Measurements from ENCODE around the gene SFXN4.

The SFXN4 gene

GRCh38 chr10:119165171-119166117, at the start of gene SFXN4:
Gene SFXN4 (minus strand): TSS chr10:119165714. CDS start chr10:119165647, 67 bp downstream.
- peak; percentile 64 to 67 for DNase-seq

GRCh38 chr10:119211625-119212441, 46.3 kb upstream of the SFXN4 start:
- no peak for DNase-seq

GRCh38 chr10:119211176-119211575, 45.7 kb upstream of the SFXN4 start:
- no peak for DNase-seq

- no peak for DNase-seq
Observed at GRCh38 chr10:119210633-119211032, 45.1 kb upstream of the SFXN4 start.

GRCh38 chr10:119209736-119210355, 44.3 kb upstream of the SFXN4 start:
- no peak for DNase-seq

GRCh38 chr10:119209035-119209735, 43.7 kb upstream of the SFXN4 start:
- DNase-seq, result peak; percentile 61 to 62

- DNase-seq, result no peak
Observed at GRCh38 chr10:119208553-119208940, 43.0 kb upstream of the SFXN4 start.

GRCh38 chr10:119207713-119208552, 42.4 kb upstream of the SFXN4 start:
- DNase-seq, result peak; percentile 14 to 38

- DNase-seq, result peak; percentile 88 to 93
Observed at GRCh38 chr10:119207366-119207666, 41.8 kb upstream of the SFXN4 start, which contains the start of gene GRK5. Gene GRK5 (plus strand): TSS chr10:119207571. CDS start chr10:119207918, 347 bp downstream.

GRCh38 chr10:119206603-119207365, 41.3 kb upstream of the SFXN4 start:
- DNase-seq, result peak; percentile 61 to 69

- peak in 1 of 2 experiments; percentile 8 for DNase-seq
Observed at GRCh38 chr10:119205894-119206602, 40.5 kb upstream of the SFXN4 start.

GRCh38 chr10:119203006-119203405, 37.5 kb upstream of the SFXN4 start:
- no peak for DNase-seq

GRCh38 chr10:119201233-119201632, 35.7 kb upstream of the SFXN4 start:
- DNase-seq, result no peak

- DNase-seq, result peak; percentile 27 to 31
Observed at GRCh38 chr10:119199231-119199992, 33.9 kb upstream of the SFXN4 start.

GRCh38 chr10:119198438-119198837, 32.9 kb upstream of the SFXN4 start:
- DNase-seq, result peak; percentile 35 to 36

- no peak for DNase-seq
Observed at GRCh38 chr10:119197921-119198320, 32.4 kb upstream of the SFXN4 start.

- no peak for DNase-seq
Observed at GRCh38 chr10:119191881-119192280, 26.4 kb upstream of the SFXN4 start.

- DNase-seq, result no peak
Observed at GRCh38 chr10:119190954-119191785, 25.7 kb upstream of the SFXN4 start.
